Stimulated activated CD4-positive, alpha-beta T cell treated with anti-CD3 and anti-CD28 coated beads, Interleukin-2, amount 100 ng/mL, for 48 hours (primary cell): Measurements from ENCODE around the gene HACD3.
"Not testable (repeated sequence)": the region's sequence is repeated elsewhere in the genome, so short reads cannot be mapped to it uniquely, and the experiment has no call there.

Source experiments
- DNase-seq, 2 donors: peaks; one replicate each; pipeline ENCODE4 v3.0.0-alpha.2; 2020

Gene HACD3

GRCh38 chr15:65550681-65551098 lies 20.4 kb downstream of the HACD3 start:
- DNase-seq, result no peak

GRCh38 chr15:65551183-65551582 lies 20.9 kb downstream of the HACD3 start:
- no peak for DNase-seq

- not testable (repeated sequence) for DNase-seq
Observed at GRCh38 chr15:65552851-65553250, 22.6 kb downstream of the HACD3 start.

- no peak for DNase-seq
Observed at GRCh38 chr15:65553691-65554090, 23.4 kb downstream of the HACD3 start.

GRCh38 chr15:65556622-65557021 lies 26.4 kb downstream of the HACD3 start:
- no peak for DNase-seq

- DNase-seq, result no peak
Observed at GRCh38 chr15:65558336-65558735, 28.1 kb downstream of the HACD3 start.

GRCh38 chr15:65558997-65559760 lies 28.9 kb downstream of the HACD3 start:
- no peak for DNase-seq

GRCh38 chr15:65559941-65560340 lies 29.7 kb downstream of the HACD3 start:
- no peak for DNase-seq

- no peak for DNase-seq
Observed at GRCh38 chr15:65561934-65562333, 31.7 kb downstream of the HACD3 start.

GRCh38 chr15:65569728-65570127 lies 39.5 kb downstream of the HACD3 start:
- DNase-seq, result no peak

- DNase-seq, result no peak
Observed at GRCh38 chr15:65571971-65572370, 41.7 kb downstream of the HACD3 start.

- DNase-seq, result no peak
Observed at GRCh38 chr15:65576664-65577063, 46.4 kb downstream of the HACD3 start.

GRCh38 chr15:65577129-65577996 lies 47.1 kb downstream of the HACD3 start:
- DNase-seq, result no peak

GRCh38 chr15:65578904-65579728 lies 48.9 kb downstream of the HACD3 start:
- no peak for DNase-seq

GRCh38 chr15:65579762-65580161 lies 49.5 kb downstream of the HACD3 start:
- no peak for DNase-seq

- no peak for DNase-seq
Observed at GRCh38 chr15:65580287-65580686, 50.0 kb downstream of the HACD3 start.

GRCh38 chr15:65583701-65584100 lies 53.4 kb downstream of the HACD3 start:
- peak in 1 of 2 donors; percentile 3 for DNase-seq

GRCh38 chr15:65584241-65584640 lies 54.0 kb downstream of the HACD3 start:
- DNase-seq, result no peak

GRCh38 chr15:65587094-65587493 lies 56.8 kb downstream of the HACD3 start:
- DNase-seq, result no peak

GRCh38 chr15:65595960-65596359 lies 65.7 kb downstream of the HACD3 start:
- no peak for DNase-seq

- DNase-seq, result no peak
Observed at GRCh38 chr15:65598468-65598867, 68.2 kb downstream of the HACD3 start.

GRCh38 chr15:65599677-65600076 lies 69.4 kb downstream of the HACD3 start:
- DNase-seq, result no peak

GRCh38 chr15:65603134-65603533 lies 72.9 kb downstream of the HACD3 start:
- DNase-seq, result no peak
